ENCODE measurements around the gene C1orf167. TPM values are rescaled to one million over a fixed set of nuclear protein-coding genes. Genes with fewer than 3 reads are reported as not detected.

Gene C1orf167
- total and polyA plus RNA-seq, 2 of the 13 experiments (the other 11 are each of a cell fraction or from before 2014, with no cell fraction given): not detected

DNA sequence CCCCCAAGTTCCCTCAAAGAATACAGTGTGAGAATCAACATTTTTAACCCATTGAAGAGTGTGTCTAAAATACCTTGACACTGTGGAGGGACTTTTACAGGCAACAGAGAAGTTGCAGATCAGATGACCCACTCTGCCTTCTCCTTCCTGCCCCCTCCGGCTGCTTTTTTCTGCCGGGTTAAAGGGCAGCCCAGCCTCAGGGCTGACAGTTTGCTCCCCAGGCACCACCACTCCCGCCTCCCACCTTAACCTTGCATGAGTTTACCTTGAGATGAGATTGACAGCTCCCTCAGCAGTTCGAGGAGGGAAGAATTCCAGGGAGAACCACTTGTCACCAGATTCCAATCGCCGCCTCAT lies 40.6 kb downstream of the C1orf167 start:
- FAIRE-seq: no peak
- peak overlapping the region; percentile 26 to 71 (median 53); a peak in 5 of 6 replicates for H3K4me3 ChIP-seq (replicated peaks in 1 of 3; ENCODE audit: insufficient read depth in 1 of 3, low read depth in 2 of 3, low read length in 3 of 3)
- in situ Hi-C loops (cut with HindIII; ENCODE audit: extremely low pct_ligation_motif_present, low pct_unique_long_range_greater_than_20kb): no loop called here
- intact Hi-C loops (cut with micrococcal nuclease; ENCODE audit: unreplicated experiment): loop anchor here (5.0 kb wide), 1 partner anchor 150 kb away; the partner anchor contains the start of genes FBXO2 and FBXO44
- BruUV-seq (replicated peaks): no TSS peak
- no peak overlapping the region for H2AFZ ChIP-seq (ENCODE audit: low read length)
- peaks cover 41% of the 10 kb centered on the region for H3K4me1 ChIP-seq (ENCODE audit: insufficient read depth, low read length)
- H3K36me3 ChIP-seq (replicated peaks in 1 of 2; ENCODE audit: control insufficient read depth in 1 of 2, insufficient read depth in 2 of 2, low read length in 2 of 2): peaks cover 1 to 14% of the 10 kb centered on the region in 2 experiments; a peak in 1 of 5 replicates
- 46% methylated on average over 6 of the region's 6 CpGs for WGBS (ENCODE audit: low lambda C conversion rate)
- H3K9me3 ChIP-seq (ENCODE audit: low read length): no peaks in the 10 kb centered on the region
- H4K20me1 ChIP-seq (ENCODE audit: insufficient read depth, low read length): peaks cover 6% of the 10 kb centered on the region; the same call in 1 of the 2 replicates
- no peaks in the 10 kb centered on the region; a peak in 1 of 5 replicates for H3K27me3 ChIP-seq (ENCODE audit: control insufficient read depth in 1 of 2, insufficient read depth in 2 of 2, low read length in 2 of 2)
- ChIA-PET POLR2A (interaction anchor here (0.7 to 3.2 kb wide), 3 partner anchors 15 to 177 kb away, joined by 3 to 29 read pairs (median 12); no protein-coding TSS in a partner anchor), CTCF (ENCODE audit: low intra/inter-chr PET ratio, low total read pairs) (no interaction called here)
- no peak overlapping the region for H3K9ac ChIP-seq (ENCODE audit: insufficient read depth, low read depth, low read length)
- no peak for DNase-seq (ENCODE audit: low spot score)
- no peak for ATAC-seq
- H3K27ac ChIP-seq (ENCODE audit: extremely low read length, insufficient read depth, low read length): peak overlapping the region; percentile 7
- H3K4me2 ChIP-seq (ENCODE audit: low read depth, low read length): peak overlapping the region; percentile 97
- peaks cover 19% of the 10 kb centered on the region for H3K79me2 ChIP-seq (ENCODE audit: insufficient read depth, low read length)
- TF ChIP-seq ZNF501 (CRISPR knock-in tag; IDR thresholded peaks at IDR 0.05): 0 out of 2 replicates have a peak, but pooled peaks have one; percentile 56
- no peak for TF ChIP-seq ZNF550 (CRISPR knock-in tag; IDR thresholded peaks at IDR 0.05; ENCODE audit: borderline replicate concordance)
- no peak for TF ChIP-seq SATB2 (CRISPR knock-in tag; IDR thresholded peaks at IDR 0.05)
- TF ChIP-seq, protein P1, sequence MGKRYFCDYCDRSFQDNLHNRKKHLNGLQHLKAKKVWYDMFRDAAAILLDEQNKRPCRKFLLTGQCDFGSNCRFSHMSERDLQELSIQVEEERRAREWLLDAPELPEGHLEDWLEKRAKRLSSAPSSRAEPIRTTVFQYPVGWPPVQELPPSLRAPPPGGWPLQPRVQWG (CRISPR knock-in tag; IDR thresholded peaks at IDR 0.05; ENCODE audit: borderline replicate concordance, low read depth): no peak
- no peak for TF ChIP-seq GATA4 (IDR thresholded peaks at IDR 0.05; ENCODE audit: borderline replicate concordance, low read depth)
- TF ChIP-seq, protein P2, sequence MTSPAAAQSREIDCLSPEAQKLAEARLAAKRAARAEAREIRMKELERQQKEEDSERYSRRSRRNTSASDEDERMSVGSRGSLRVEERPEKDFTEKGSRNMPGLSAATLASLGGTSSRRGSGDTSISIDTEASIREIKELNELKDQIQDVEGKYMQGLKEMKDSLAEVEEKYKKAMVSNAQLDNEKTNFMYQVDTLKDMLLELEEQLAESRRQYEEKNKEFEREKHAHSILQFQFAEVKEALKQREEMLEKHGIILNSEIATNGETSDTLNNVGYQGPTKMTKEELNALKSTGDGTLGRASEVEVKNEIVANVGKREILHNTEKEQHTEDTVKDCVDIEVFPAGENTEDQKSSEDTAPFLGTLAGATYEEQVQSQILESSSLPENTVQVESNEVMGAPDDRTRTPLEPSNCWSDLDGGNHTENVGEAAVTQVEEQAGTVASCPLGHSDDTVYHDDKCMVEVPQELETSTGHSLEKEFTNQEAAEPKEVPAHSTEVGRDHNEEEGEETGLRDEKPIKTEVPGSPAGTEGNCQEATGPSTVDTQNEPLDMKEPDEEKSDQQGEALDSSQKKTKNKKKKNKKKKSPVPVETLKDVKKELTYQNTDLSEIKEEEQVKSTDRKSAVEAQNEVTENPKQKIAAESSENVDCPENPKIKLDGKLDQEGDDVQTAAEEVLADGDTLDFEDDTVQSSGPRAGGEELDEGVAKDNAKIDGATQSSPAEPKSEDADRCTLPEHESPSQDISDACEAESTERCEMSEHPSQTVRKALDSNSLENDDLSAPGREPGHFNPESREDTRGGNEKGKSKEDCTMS (CRISPR knock-in tag; conservative IDR thresholded peaks at IDR 0.05): no peak
- TF ChIP-seq ZNF777 (CRISPR knock-in tag; IDR thresholded peaks at IDR 0.05): no peak
- TF ChIP-seq NR2F6 (IDR thresholded peaks at IDR 0.05): no peak
- no peak for TF ChIP-seq NR2F6 (CRISPR knock-in tag; IDR thresholded peaks at IDR 0.05)
- 0 out of 2 replicates have a peak, but pooled peaks have one; percentile 29 for TF ChIP-seq SIN3A (IDR thresholded peaks at IDR 0.05; ENCODE audit: borderline replicate concordance, low read depth, low read length)
- no peak for TF ChIP-seq KAT7 (CRISPR knock-in tag; IDR thresholded peaks at IDR 0.05; ENCODE audit: borderline replicate concordance)
- TF ChIP-seq HNRNPK (IDR thresholded peaks at IDR 0.05; ENCODE audit: low read depth, low read length, poor library complexity, severe bottlenecking): no peak
- no peak for TF ChIP-seq CEBPG (CRISPR knock-in tag; IDR thresholded peaks at IDR 0.05)
- TF ChIP-seq, protein P3, sequence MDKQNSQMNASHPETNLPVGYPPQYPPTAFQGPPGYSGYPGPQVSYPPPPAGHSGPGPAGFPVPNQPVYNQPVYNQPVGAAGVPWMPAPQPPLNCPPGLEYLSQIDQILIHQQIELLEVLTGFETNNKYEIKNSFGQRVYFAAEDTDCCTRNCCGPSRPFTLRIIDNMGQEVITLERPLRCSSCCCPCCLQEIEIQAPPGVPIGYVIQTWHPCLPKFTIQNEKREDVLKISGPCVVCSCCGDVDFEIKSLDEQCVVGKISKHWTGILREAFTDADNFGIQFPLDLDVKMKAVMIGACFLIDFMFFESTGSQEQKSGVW (CRISPR knock-in tag; IDR thresholded peaks at IDR 0.05; ENCODE audit: borderline replicate concordance): no peak
- TF ChIP-seq PRMT3 (CRISPR knock-in tag; IDR thresholded peaks at IDR 0.05; ENCODE audit: borderline replicate concordance, low read depth): no peak
- TF ChIP-seq, protein P4, sequence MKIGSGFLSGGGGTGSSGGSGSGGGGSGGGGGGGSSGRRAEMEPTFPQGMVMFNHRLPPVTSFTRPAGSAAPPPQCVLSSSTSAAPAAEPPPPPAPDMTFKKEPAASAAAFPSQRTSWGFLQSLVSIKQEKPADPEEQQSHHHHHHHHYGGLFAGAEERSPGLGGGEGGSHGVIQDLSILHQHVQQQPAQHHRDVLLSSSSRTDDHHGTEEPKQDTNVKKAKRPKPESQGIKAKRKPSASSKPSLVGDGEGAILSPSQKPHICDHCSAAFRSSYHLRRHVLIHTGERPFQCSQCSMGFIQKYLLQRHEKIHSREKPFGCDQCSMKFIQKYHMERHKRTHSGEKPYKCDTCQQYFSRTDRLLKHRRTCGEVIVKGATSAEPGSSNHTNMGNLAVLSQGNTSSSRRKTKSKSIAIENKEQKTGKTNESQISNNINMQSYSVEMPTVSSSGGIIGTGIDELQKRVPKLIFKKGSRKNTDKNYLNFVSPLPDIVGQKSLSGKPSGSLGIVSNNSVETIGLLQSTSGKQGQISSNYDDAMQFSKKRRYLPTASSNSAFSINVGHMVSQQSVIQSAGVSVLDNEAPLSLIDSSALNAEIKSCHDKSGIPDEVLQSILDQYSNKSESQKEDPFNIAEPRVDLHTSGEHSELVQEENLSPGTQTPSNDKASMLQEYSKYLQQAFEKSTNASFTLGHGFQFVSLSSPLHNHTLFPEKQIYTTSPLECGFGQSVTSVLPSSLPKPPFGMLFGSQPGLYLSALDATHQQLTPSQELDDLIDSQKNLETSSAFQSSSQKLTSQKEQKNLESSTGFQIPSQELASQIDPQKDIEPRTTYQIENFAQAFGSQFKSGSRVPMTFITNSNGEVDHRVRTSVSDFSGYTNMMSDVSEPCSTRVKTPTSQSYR (CRISPR knock-in tag; IDR thresholded peaks at IDR 0.05; ENCODE audit: borderline replicate concordance): no peak

Measured in HepG2 (cell line).